Measurements from ENCODE around the gene CCDC188. TPM values are rescaled to one million over a fixed set of nuclear protein-coding genes. Genes with fewer than 3 reads are reported as not detected.
A peak's percentile ranks its signal among the peaks of the same experiment; 100 is the strongest.

The CCDC188 gene
- total RNA-seq, 6 experiments from 2014 or later = not detected

- intact Hi-C loops (cut with DNase I) = no loop called here
- no peak for ATAC-seq
Measured at GRCh38 chr22:20180245-20180630, 29.4 kb upstream of the CCDC188 start.

GRCh38 chr22:20179455-20180244 is 28.8 kb upstream of the CCDC188 start:
- intact Hi-C loops (cut with DNase I) = no loop called here
- peak in 1 of 4 donors; percentile 13 for ATAC-seq
- WGBS (ENCODE audit: insufficient coverage, low coverage, low lambda C conversion rate, missing lambda C conversion rate) = 60% methylated on average over 5 of the region's 27 CpGs

More at GRCh38 chr22:20180245-20180630, 29.4 kb upstream of the CCDC188 start:
- H3K9me3 ChIP-seq = no peaks in the 10 kb centered on the region
- no peaks in the 10 kb centered on the region for H3K36me3 ChIP-seq
- TF ChIP-seq POLR2A (IDR thresholded peaks at IDR 0.05) (no peak), CTCF (IDR thresholded peaks at IDR 0.05) (no peak)
- no peaks in the 10 kb centered on the region for H3K27me3 ChIP-seq
- 80% methylated on average over 5 of the region's 13 CpGs for WGBS (ENCODE audit: insufficient coverage, low coverage, low lambda C conversion rate, missing lambda C conversion rate)
- no peak overlapping the region for H3K27ac ChIP-seq
- peaks cover 0 to 13% (median 2%) of the 10 kb centered on the region in 4 donors for H3K4me1 ChIP-seq
- H3K4me3 ChIP-seq = no peak overlapping the region
- DNase-seq = no peak

GRCh38 chr22:20178915-20179227 is 28.0 kb upstream of the CCDC188 start:
- no peak overlapping the region for H3K27ac ChIP-seq
- intact Hi-C loops (cut with DNase I) = no loop called here
- H3K4me3 ChIP-seq = no peak overlapping the region
- H3K9me3 ChIP-seq = no peaks in the 10 kb centered on the region
- TF ChIP-seq CTCF (IDR thresholded peaks at IDR 0.05) (no peak), POLR2A (IDR thresholded peaks at IDR 0.05) (no peak)
- DNase-seq (no peak), ATAC-seq (no peak)
- peaks cover 0 to 21% (median 4%) of the 10 kb centered on the region in 4 donors for H3K4me1 ChIP-seq
- H3K27me3 ChIP-seq = no peaks in the 10 kb centered on the region
- WGBS (ENCODE audit: insufficient coverage, low coverage, low lambda C conversion rate, missing lambda C conversion rate) = no CpG with 5 or more reads among the region's 10 CpGs
- H3K36me3 ChIP-seq = no peaks in the 10 kb centered on the region

More at GRCh38 chr22:20179455-20180244, 28.8 kb upstream of the CCDC188 start:
- no peak overlapping the region for H3K4me3 ChIP-seq
- no peaks in the 10 kb centered on the region for H3K9me3 ChIP-seq
- TF ChIP-seq POLR2A (IDR thresholded peaks at IDR 0.05) (no peak), CTCF (IDR thresholded peaks at IDR 0.05) (no peak)
- no peaks in the 10 kb centered on the region for H3K27me3 ChIP-seq
- peaks cover 0 to 15% (median 2%) of the 10 kb centered on the region in 4 donors for H3K4me1 ChIP-seq
- DNase-seq = no peak
- H3K36me3 ChIP-seq = no peaks in the 10 kb centered on the region
- H3K27ac ChIP-seq = no peak overlapping the region

GRCh38 chr22:20178075-20178914 is 27.4 kb upstream of the CCDC188 start:
- H3K27me3 ChIP-seq = no peaks in the 10 kb centered on the region
- no peaks in the 10 kb centered on the region for H3K36me3 ChIP-seq
- DNase-seq (no peak), ATAC-seq (no peak)
- WGBS (ENCODE audit: insufficient coverage, low coverage, low lambda C conversion rate, missing lambda C conversion rate) = 66% methylated on average over 9 of the region's 29 CpGs
- intact Hi-C loops (cut with DNase I) = no loop called here
- H3K27ac ChIP-seq = no peak overlapping the region
- H3K4me1 ChIP-seq = peaks cover 0 to 27% (median 7%) of the 10 kb centered on the region in 4 donors
- H3K9me3 ChIP-seq = no peaks in the 10 kb centered on the region
- TF ChIP-seq CTCF (IDR thresholded peaks at IDR 0.05) (no peak), POLR2A (IDR thresholded peaks at IDR 0.05) (no peak)
- no peak overlapping the region for H3K4me3 ChIP-seq

All from right lobe of liver (tissue), 6 donors.